Heart left ventricle (tissue), 16 donors: ENCODE results near the gene GPRIN1. TPM values are rescaled to one million over a fixed set of nuclear protein-coding genes. Genes with fewer than 3 reads are reported as not detected.
A peak's percentile ranks its signal among the peaks of the same experiment; 100 is the strongest.

ENCODE experiments used
- ATAC-seq, 4 donors: fragments of 200-7000 bp; cut with Tn5 transposase; one replicate each; pipeline ENCODE4 v1.9.1; 2020 to 2022; ENCODE audit warnings: moderate library complexity in 4 of 4, mild to moderate bottlenecking in 3 of 4, moderate number of reproducible peaks in 1 of 4
- DNase-seq, 5 donors: peaks; one replicate each; pipeline ENCODE4 v3.0.0-alpha.2; 2020
- H3K27ac ChIP-seq, 12 donors: fragments of 200-600 bp; sonication (generic) in 4 of 12; one replicate each; pipeline versions ENCODE4 v1.5.0 to v1.8.0; 2016 to 2022; ENCODE audit warnings: mild to moderate bottlenecking in 2 of 12
- H3K27me3 ChIP-seq, 9 donors: fragments of 200-600 bp; sonication (generic) in 2 of 9; one replicate each; pipeline versions ENCODE4 v1.5.1 to v1.8.0; 2016 to 2022; ENCODE audit warnings: mild to moderate bottlenecking in 3 of 9
- H3K36me3 ChIP-seq, 9 donors: fragments of 200-600 bp; sonication (generic) in 2 of 9; one replicate each; pipeline versions ENCODE4 v1.5.0 to v1.8.0; 2018 to 2022; ENCODE audit warnings: mild to moderate bottlenecking in 2 of 9
- H3K4me1 ChIP-seq, 12 donors: fragments of 200-600 bp; sonication (generic) in 4 of 12; one replicate each; pipeline versions ENCODE4 v1.5.0 to v1.8.0; 2016 to 2022; ENCODE audit warnings: mild to moderate bottlenecking in 3 of 12
- H3K4me3 ChIP-seq, 12 donors: fragments of 200-600 bp; sonication (generic) in 4 of 12; one replicate each; pipeline versions ENCODE4 v1.5.0 to v1.8.0; 2017 to 2022; ENCODE audit warnings: mild to moderate bottlenecking in 9 of 12, moderate library complexity in 4 of 12
- H3K9me3 ChIP-seq, 12 donors: fragments of 200-600 bp; sonication (generic) in 4 of 12; one replicate each; pipeline versions ENCODE4 v1.5.0 to v1.8.0; 2016 to 2022; ENCODE audit warnings: mild to moderate bottlenecking in 1 of 12
- CTCF ChIP-seq, 12 donors: fragments of 200-600 bp; sonication (generic) in 4 of 12; IDR thresholded peaks; one replicate each; pipeline versions ENCODE4 v1.5.0 to v1.8.0; 2018 to 2022; ENCODE audit warnings: antibody characterized with exemption in 12 of 12, mild to moderate bottlenecking in 5 of 12
- POLR2A ChIP-seq, 2 donors: fragments of 450-650 bp; IDR thresholded peaks; one replicate each; pipeline ENCODE4 v1.6.1; 2017; ENCODE audit warnings: antibody characterized with exemption in 2 of 2, mild to moderate bottlenecking in 2 of 2, moderate library complexity in 2 of 2
- WGBS, 4 donors: extraction: QIAGEN DNeasy Blood & Tissue Kit in 2 of 4; methylation state at CpG; one replicate each; pipeline versions ENCODE4 v1.1.5 to v1.1.7; 2013 to 2018; 5-methylcytosine and 5-hydroxymethylcytosine counted together
- intact Hi-C, 10 donors: fragments of 100-400 bp; cut with DNase I; formaldehyde crosslinking; loops; one replicate each; pipeline versions ENCODE4 v1.11.1 to v1.14.2; 2022
- polyA plus RNA-seq, 2 donors: library from polyadenylated mRNA; stranded (reverse); fragments of 200-250 nt; gene quantifications; one replicate each; pipeline ENCODE4 v1.2.3, GENCODE V29; 2013
- total RNA-seq, 9 donors: library from RNA; depleted of rRNA in 2 of 9; stranded (reverse); fragments of >200 nt in 2 of 9; fragmentation: NEBNext Ultra II Directional in 3 of 9; extraction: Animal tissue kit (Norgen Biotek cat#: 25700) in 3 of 9; gene quantifications; one replicate each; pipeline versions ENCODE4 v1.1.0 to v1.2.4, GENCODE V29; 2016 to 2023
- donor health status: ischemic (EF 13 %, LVEDD 7.1; RV severe dilation, severe dysfunction).
- donor health status: healthy with polysubstance abuse.
- donor health status: DM: no; HTN: yes; CAD: no.
- donor health status: DM: no; HTN: no; CAD: no.
- donor health status: ischemic (EF 25% LVEDD 6.9; RV normal size, moderate dysfunction).
- donor health status: ischemic (EF 25% LVEDD 5.7; RV mildly dilated, moderate dysfunction).
- donor health status: healthy.
- donor health status: DM: yes; HTN: yes; CAD: no.
- donor health status: ischemic (EF 35%, LVEDD 5.7; RV mildly dilated, moderate dysfunction).
- donor health status: nonischemic (EF 11% LVEDD 7.7; RV severe dilation, severe dysfunction).
- donor health status: DM: yes; HTN: yes; CAD: no.
- donor health status: PGD.
- donor health status: ischemic (EF 29% LVEDD 5.4; RV normal size, mild dysfunction).
- donor health status: nonischemic (EF 23%, LVEDD 6.1; RV moderate dilation, normal function).

Gene GPRIN1
- total and polyA plus RNA-seq, 11 donors: 0.15 to 1.9 (median 0.36) TPM

DNA sequence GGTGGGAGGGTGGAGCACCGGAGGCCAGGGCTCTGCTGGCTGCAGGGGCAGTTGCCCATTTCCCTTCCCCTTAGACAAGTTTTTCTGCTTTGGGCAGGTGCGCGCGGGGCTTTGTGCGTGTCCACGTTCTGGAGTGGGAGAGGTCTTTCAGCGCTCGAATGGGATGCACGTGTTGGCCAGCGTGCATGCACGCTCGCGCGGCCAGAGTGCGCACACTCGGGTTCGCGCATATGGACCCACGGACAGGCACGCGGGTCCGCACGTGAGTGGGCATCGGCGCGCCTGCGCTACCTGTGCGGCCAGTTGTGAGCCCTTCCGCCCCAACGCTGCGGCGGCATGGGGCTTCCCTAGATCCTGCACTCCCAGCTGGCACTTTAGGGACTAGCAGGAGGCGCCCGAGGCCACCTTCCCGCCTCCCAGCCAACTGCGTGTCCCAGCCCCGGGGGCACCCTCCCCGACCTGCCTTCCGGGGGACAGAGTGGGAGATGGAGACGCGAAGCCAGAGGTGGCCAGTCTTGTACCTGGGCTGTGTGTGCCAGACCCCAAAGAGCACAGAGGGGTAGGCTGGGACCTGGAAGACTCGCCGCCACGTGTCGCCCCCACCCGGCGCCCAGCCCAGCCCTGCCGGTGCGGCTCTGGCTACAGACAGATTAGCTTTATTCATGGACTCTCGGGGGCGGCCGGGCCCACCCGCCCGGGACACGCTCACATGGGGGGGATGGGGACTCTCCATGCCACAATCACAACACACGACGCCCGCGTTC lies 9.8 kb upstream of the GPRIN1 start:
- TF ChIP-seq CTCF (IDR thresholded peaks at IDR 0.05) (peak in 4 of 12 donors; percentile 0 to 4 (median 1)), POLR2A (IDR thresholded peaks at IDR 0.05) (no peak)
- Histone ChIP-seq H3K27me3 (peaks cover 30 to 94% (median 57%) of the 10 kb centered on the region in 9 donors), H3K27ac (no peak overlapping the region), H3K9me3 (no peaks in the 10 kb centered on the region), H3K36me3 (no peaks in the 10 kb centered on the region), H3K4me1 (peaks cover 0 to 30% (median 11%) of the 10 kb centered on the region in 12 donors), H3K4me3 (peak overlapping the region in 2 of 12 donors; percentile 12 to 17)
- ATAC-seq: no peak
- intact Hi-C loops: no loop called here
- 8 to 14% (median 12%) methylated on average over 41 to 59 of the region's 59 CpGs for WGBS, 4 donors
- no peak for DNase-seq

- TF ChIP-seq CTCF (IDR thresholded peaks at IDR 0.05): peak in 6 of 12 donors; percentile 8 to 32 (median 23)
- no peak for TF ChIP-seq POLR2A (IDR thresholded peaks at IDR 0.05)
These were observed 9.2 kb upstream of the GPRIN1 start for GRCh38 chr5:176619203-176619568.

GRCh38 chr5:176618783-176619182 lies 8.8 kb upstream of the GPRIN1 start:
- H3K36me3 ChIP-seq: no peaks in the 10 kb centered on the region
- peaks cover 0 to 30% (median 11%) of the 10 kb centered on the region in 12 donors for H3K4me1 ChIP-seq
- H3K9me3 ChIP-seq: no peaks in the 10 kb centered on the region
- DNase-seq (no peak), ATAC-seq (no peak)
- TF ChIP-seq POLR2A (IDR thresholded peaks at IDR 0.05) (no peak), CTCF (IDR thresholded peaks at IDR 0.05) (no peak)
- no peak overlapping the region for H3K27ac ChIP-seq
- H3K27me3 ChIP-seq: peaks cover 30 to 87% (median 53%) of the 10 kb centered on the region in 9 donors
- WGBS, 4 donors: 27 to 35% (median 32%) methylated on average over 17 to 19 of the region's 19 CpGs
- peak overlapping the region in 1 of 12 donors; percentile 12 for H3K4me3 ChIP-seq
- intact Hi-C loops: no loop called here

More at GRCh38 chr5:176619203-176619568, 9.2 kb upstream of the GPRIN1 start:
- Histone ChIP-seq H3K9me3 (no peaks in the 10 kb centered on the region), H3K27me3 (peaks cover 30 to 91% (median 54%) of the 10 kb centered on the region in 9 donors), H3K4me3 (peak overlapping the region in 1 of 12 donors; percentile 12), H3K4me1 (peaks cover 0 to 30% (median 11%) of the 10 kb centered on the region in 12 donors), H3K27ac (no peak overlapping the region), H3K36me3 (no peaks in the 10 kb centered on the region)
- ATAC-seq (peak; percentile 37 to 78 (median 74)), DNase-seq (peak in 4 of 5 donors; percentile 49 to 75 (median 66))
- 2 to 7% (median 2%) methylated on average over 7 to 31 of the region's 31 CpGs for WGBS, 4 donors
- intact Hi-C loops: no loop called here

GRCh38 chr5:176616511-176616910 lies 6.6 kb upstream of the GPRIN1 start:
- no peak for ATAC-seq
- H3K27me3 ChIP-seq: peaks cover 27 to 78% (median 47%) of the 10 kb centered on the region in 9 donors
- 29 to 53% (median 39%) methylated on average over 7 of the region's 7 CpGs for WGBS, 4 donors
- peaks cover 0 to 26% (median 10%) of the 10 kb centered on the region in 12 donors for H3K4me1 ChIP-seq
- no peaks in the 10 kb centered on the region for H3K36me3 ChIP-seq
- intact Hi-C loops: no loop called here
- no peaks in the 10 kb centered on the region for H3K9me3 ChIP-seq
- no peak overlapping the region for H3K27ac ChIP-seq
- H3K4me3 ChIP-seq: no peak overlapping the region
- TF ChIP-seq POLR2A (IDR thresholded peaks at IDR 0.05): no peak
- TF ChIP-seq CTCF (IDR thresholded peaks at IDR 0.05): no peak
- DNase-seq: no peak
